ENCODE measurements around the gene HFE.

DNA sequence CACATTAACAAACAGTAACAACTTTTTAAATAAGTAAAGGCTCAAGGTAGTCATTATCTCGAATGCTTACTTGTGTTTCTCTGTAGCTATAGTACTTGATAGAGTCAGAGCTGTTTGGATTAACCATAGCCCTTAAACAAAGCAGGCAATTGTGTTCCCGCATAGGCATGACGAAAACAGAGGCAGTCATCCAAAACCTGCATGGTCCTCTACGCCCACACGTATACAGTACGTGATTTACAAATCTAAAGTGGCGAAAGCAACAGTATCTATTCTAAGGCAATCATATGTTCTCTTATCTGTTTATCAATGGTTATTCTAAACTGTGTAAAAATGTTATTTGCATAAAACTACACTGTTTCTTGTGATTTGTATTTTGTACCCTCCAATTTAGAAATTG is 31.8 kb downstream of the HFE start:
- TF ChIP-seq YY1 (IDR thresholded peaks at IDR 0.05; ENCODE audit: insufficient read depth, insufficient read length), result no peak
- no peak for TF ChIP-seq ZNF274 (IDR thresholded peaks at IDR 0.05; ENCODE audit: low read depth, low read length)
- TF ChIP-seq SUZ12 (IDR thresholded peaks at IDR 0.05; ENCODE audit: extremely low read depth, insufficient read depth, insufficient read length), result no peak

All from NT2/D1 (cell line).